SH-SY5Y (cell line): ENCODE results near the gene FGGY.

Experiments used
- GATA2 ChIP-seq: IDR thresholded peaks from 2 replicates; pipeline ENCODE4 v1.6.1; 2011; ENCODE audit warnings: mild to moderate bottlenecking, low read depth, low read length
- GATA3 ChIP-seq: IDR thresholded peaks from 2 replicates; pipeline ENCODE4 v1.6.1; 2011; ENCODE audit warnings: low read depth, mild to moderate bottlenecking, low read length, moderate library complexity

DNA sequence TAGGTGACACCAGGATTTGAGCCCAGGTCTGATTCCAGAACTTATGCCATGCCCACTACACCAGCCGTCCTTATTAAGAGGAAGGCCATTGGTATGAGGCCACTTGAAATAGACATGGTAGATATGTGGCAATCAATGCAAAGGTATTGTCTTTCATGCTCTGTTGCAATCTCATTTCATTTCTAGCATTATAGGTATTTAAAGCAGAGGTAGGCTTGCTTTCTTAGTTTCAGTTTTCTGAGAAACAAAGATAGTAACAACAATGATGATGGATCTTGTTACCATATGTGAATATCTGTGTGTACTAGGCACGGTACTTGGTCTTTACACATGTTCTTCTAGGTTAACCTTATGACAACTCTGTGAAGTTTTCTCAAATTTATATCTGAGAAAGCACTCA lies 113.1 kb downstream of the FGGY start:
- no peak for TF ChIP-seq GATA2
- TF ChIP-seq GATA3: no peak
